GM19324 (cell line): ENCODE results near the gene STX11.

Experiments used
- ATAC-seq: cut with Tn5 transposase; IDR thresholded peaks from one replicate; pipeline ENCODE4 v1.9.1; 2021; ENCODE audit warnings: mild to moderate bottlenecking, moderate library complexity; ENCODE audit not compliant: unreplicated experiment, low FRiP score

Gene STX11

GRCh38 chr6:144211160-144211559, 60.8 kb downstream of the STX11 start:
- no peak for ATAC-seq

GRCh38 chr6:144213315-144213714, 63.0 kb downstream of the STX11 start:
- no peak for ATAC-seq

GRCh38 chr6:144214029-144214428, 63.7 kb downstream of the STX11 start:
- no peak for ATAC-seq

- no peak for ATAC-seq
Measured at GRCh38 chr6:144214622-144215401, 64.5 kb downstream of the STX11 start.

- ATAC-seq, result no peak
Measured at GRCh38 chr6:144215402-144215931, 65.2 kb downstream of the STX11 start.

GRCh38 chr6:144215932-144216667, 65.8 kb downstream of the STX11 start:
- peak; percentile 96 for ATAC-seq

- peak; percentile 34 for ATAC-seq
Measured at GRCh38 chr6:144216668-144217218, 66.4 kb downstream of the STX11 start.

GRCh38 chr6:144217264-144217663, 66.9 kb downstream of the STX11 start:
- ATAC-seq, result no peak

GRCh38 chr6:144217797-144218196, 67.5 kb downstream of the STX11 start:
- ATAC-seq, result no peak

- no peak for ATAC-seq
Measured at GRCh38 chr6:144219056-144219685, 68.9 kb downstream of the STX11 start.

GRCh38 chr6:144220031-144220790, 69.9 kb downstream of the STX11 start:
- no peak for ATAC-seq

- no peak for ATAC-seq
Measured at GRCh38 chr6:144223686-144224085, 73.4 kb downstream of the STX11 start.

GRCh38 chr6:144231721-144232120, 81.4 kb downstream of the STX11 start:
- ATAC-seq, result no peak

GRCh38 chr6:144232176-144232831, 82.0 kb downstream of the STX11 start:
- ATAC-seq, result no peak

- no peak for ATAC-seq
Measured at GRCh38 chr6:144232832-144233230, 82.5 kb downstream of the STX11 start.

- ATAC-seq, result no peak
Measured at GRCh38 chr6:144234399-144234798, 84.1 kb downstream of the STX11 start.

GRCh38 chr6:144234935-144235334, 84.6 kb downstream of the STX11 start:
- ATAC-seq, result no peak
